ENCODE measurements around the gene ARHGAP6. TPM values are rescaled to one million over a fixed set of nuclear protein-coding genes. Genes with fewer than 3 reads are reported as not detected.

ARHGAP6 gene
- total and polyA plus RNA-seq, 2 of the 4 experiments (the other 2 are of a cell fraction) = 1.4 to 1.8 TPM

- no peaks in the 10 kb centered on the region for H3K79me1 ChIP-seq (ENCODE audit: low read depth in 1 of 2, low read length in 2 of 2)
- no peak overlapping the region for H2AK9ac ChIP-seq (replicated peaks; ENCODE audit: low read depth, low read length, poor library complexity)
- H2BK20ac ChIP-seq (ENCODE audit: low read depth, low read length) = no peak overlapping the region
- DNase-seq = no peak
- no peaks in the 10 kb centered on the region for H3K36me3 ChIP-seq (ENCODE audit: control insufficient read depth, insufficient read depth, low read length)
- no peak overlapping the region for H3K14ac ChIP-seq (replicated peaks; ENCODE audit: low read depth, low read length)
- H2BK120ac ChIP-seq (ENCODE audit: low read depth, low read length) = no peak overlapping the region
- 80% methylated on average over 2 of the region's 9 CpGs; no CpG with 5 or more reads in 1 of the 2 experiments for WGBS, 2 experiments (ENCODE audit: extremely low coverage in 2 of 2, insufficient read length in 1 of 2)
- no TSS peak for BruUV-seq (replicated peaks)
- intact Hi-C loops (cut with micrococcal nuclease) (no loop called here), in situ Hi-C loops (cut with MboI; ENCODE audit: low sequenced_read_pairs) (no loop called here), dilution Hi-C loops (cut with HindIII; ENCODE audit: low sequenced_read_pairs, unreplicated experiment) (no loop called here)
- H3K23ac ChIP-seq (ENCODE audit: low read depth, low read length) = no peak overlapping the region
- no peak overlapping the region for H4K5ac ChIP-seq (ENCODE audit: low read depth, low read length)
- H3K4me3 ChIP-seq (ENCODE audit: insufficient read depth, low read depth, low read length) = no peak overlapping the region
- H3K9ac ChIP-seq (ENCODE audit: low read depth, low read length) = no peak overlapping the region
- CTCF ChIA-PET = no interaction called here
- no peak overlapping the region for H2BK15ac ChIP-seq (ENCODE audit: low read depth, low read length)
- H3K4me2 ChIP-seq (ENCODE audit: low read depth, low read length) = no peak overlapping the region
- no peak overlapping the region for H4K8ac ChIP-seq (ENCODE audit: low read depth in 2 of 2, low read length in 2 of 2)
- POLR2A ChIA-PET (ENCODE audit: unreplicated experiment) = no interaction called here
- no peak overlapping the region for H3K4ac ChIP-seq (ENCODE audit: low read depth, low read length)
- no peak for ATAC-seq (ENCODE audit: low read depth)
- H2AK5ac ChIP-seq (ENCODE audit: low read depth, low read length) = no peak overlapping the region
- no peak overlapping the region for H2AFZ ChIP-seq (replicated peaks; ENCODE audit: low read length, poor library complexity)
- H3K27ac ChIP-seq (ENCODE audit: insufficient read depth, low read length) = no peak overlapping the region
- H2BK5ac ChIP-seq (ENCODE audit: low read depth, low read length, poor library complexity, severe bottlenecking) = no peak overlapping the region
- H4K91ac ChIP-seq (ENCODE audit: insufficient read depth, low read depth, low read length) = no peak overlapping the region
- TF ChIP-seq RAD21 (IDR thresholded peaks at IDR 0.05; ENCODE audit: low read length) (no peak), POLR2A (IDR thresholded peaks at IDR 0.05; ENCODE audit: low read depth, low read length) (no peak), CTCF (conservative IDR thresholded peaks at IDR 0.05; ENCODE audit: low read depth, low read length) (no peak), RCOR1 (IDR thresholded peaks at IDR 0.05; ENCODE audit: insufficient replicate concordance, low read length) (no peak), MXI1 (IDR thresholded peaks at IDR 0.05; ENCODE audit: borderline replicate concordance, low read depth, low read length) (no peak), ELK1 (IDR thresholded peaks at IDR 0.05; ENCODE audit: borderline replicate concordance, low read depth, low read length) (no peak), SMC3 (IDR thresholded peaks at IDR 0.05; ENCODE audit: low read depth, low read length) (no peak), CHD1 (IDR thresholded peaks at IDR 0.05; ENCODE audit: low read depth, low read length) (no peak), NFE2L2 (IDR thresholded peaks at IDR 0.05; ENCODE audit: low read depth, low read length) (no peak), USF2 (IDR thresholded peaks at IDR 0.05; ENCODE audit: low read depth, low read length) (no peak), FOS (IDR thresholded peaks at IDR 0.05; ENCODE audit: low read depth, low read length) (no peak), CEBPB (IDR thresholded peaks at IDR 0.05; ENCODE audit: low read depth, low read length) (no peak), MAZ (IDR thresholded peaks at IDR 0.05; ENCODE audit: borderline replicate concordance, low read depth, low read length) (no peak), MAFK (IDR thresholded peaks at IDR 0.05; ENCODE audit: low read depth, low read length) (no peak), BHLHE40 (IDR thresholded peaks at IDR 0.05; ENCODE audit: low read depth, low read length) (no peak), RFX5 (IDR thresholded peaks at IDR 0.05; ENCODE audit: low read depth, low read length) (no peak)
- H4K20me1 ChIP-seq (ENCODE audit: insufficient read depth, low read length) = no peaks in the 10 kb centered on the region
- H3K56ac ChIP-seq (ENCODE audit: extremely low read depth, insufficient read depth, low read length) = no peak overlapping the region
- no peaks in the 10 kb centered on the region for H3K9me3 ChIP-seq (ENCODE audit: control insufficient read depth, insufficient read depth, low read length)
- H3K27me3 ChIP-seq (ENCODE audit: control insufficient read depth, insufficient read depth, low read length) = no peaks in the 10 kb centered on the region
- 0 out of 2 replicates have a peak, but pooled peaks cover 2% of the 10 kb centered on the region for H3K4me1 ChIP-seq (ENCODE audit: control insufficient read depth, insufficient read depth, low read length)
- H3K18ac ChIP-seq (ENCODE audit: low read depth, low read length) = no peak overlapping the region
- no peaks in the 10 kb centered on the region for H3K9me1 ChIP-seq (ENCODE audit: insufficient read depth, low read length)
Observed at GRCh38 chrX:11298600-11298999, 367.1 kb downstream of the ARHGAP6 start.
